Measurements from ENCODE around the gene PRR23E. TPM values are rescaled to one million over a fixed set of nuclear protein-coding genes. Genes with fewer than 3 reads are reported as not detected.

PRR23E gene
- total RNA-seq, 1 donor from 2014 or later: not detected

DNA sequence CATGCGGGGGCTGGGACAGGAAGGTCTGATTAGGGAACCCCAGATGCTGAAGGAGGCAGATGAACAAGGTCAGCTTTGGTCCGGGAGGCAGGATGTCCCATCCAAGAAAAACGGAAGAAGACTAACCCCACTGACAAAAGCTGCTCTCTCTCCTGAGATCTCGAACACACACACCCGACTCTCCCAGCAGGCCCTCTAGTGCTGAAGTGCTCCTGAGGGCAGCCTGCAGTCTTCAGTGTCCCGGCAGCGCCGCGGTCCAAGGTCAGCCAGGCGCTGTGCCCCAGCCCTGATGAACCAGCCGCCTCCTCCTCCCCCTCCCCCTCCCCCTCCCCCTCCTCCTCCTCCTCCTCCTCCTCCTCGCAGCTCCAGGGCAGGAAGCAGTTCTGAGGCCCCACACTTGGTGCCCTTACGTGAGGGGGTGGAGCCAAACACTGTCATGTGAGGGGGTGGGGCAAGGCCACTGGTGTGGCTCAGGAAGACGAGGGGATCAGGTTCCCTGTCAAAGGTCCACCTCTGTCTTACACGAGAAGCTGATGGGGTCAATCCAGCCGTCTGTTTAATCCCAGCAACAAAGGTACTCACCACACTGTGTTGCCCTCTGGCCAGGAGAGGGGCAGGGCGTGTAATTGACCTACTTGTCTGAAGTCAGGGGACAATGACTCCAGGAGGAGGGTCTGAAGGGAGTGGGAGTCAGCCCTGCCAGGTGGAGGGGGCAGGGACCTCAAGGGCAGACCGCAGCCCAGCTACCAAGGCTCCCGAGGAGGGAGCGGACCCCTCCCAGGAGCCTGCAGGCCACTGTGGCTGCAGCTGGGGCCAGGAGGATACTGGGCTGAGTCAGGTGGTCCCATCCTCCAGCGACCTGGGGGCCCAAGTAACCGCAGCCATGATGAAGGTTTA, 34.3 kb downstream of the PRR23E start:
- DNase-seq (ENCODE audit: low spot score): no peak

DNA sequence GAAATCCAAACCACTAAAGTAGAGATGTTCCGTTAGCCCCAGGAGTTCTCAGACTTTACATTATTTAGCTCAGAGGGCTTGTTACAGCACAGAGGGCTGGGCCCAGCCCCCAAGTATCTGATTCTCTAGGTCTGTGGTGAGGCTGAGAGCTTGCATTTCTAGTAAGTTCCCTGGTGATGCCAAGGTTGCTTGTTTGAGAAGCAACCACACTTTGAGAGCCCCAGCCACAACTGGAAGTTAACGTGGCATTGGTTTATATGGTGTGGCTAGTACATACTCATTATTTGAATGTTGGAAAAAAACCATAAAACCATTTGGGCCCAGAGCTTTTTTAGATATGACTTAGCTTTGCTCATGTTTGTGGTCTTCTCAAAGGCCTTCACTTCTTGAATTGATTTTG, 35.9 kb downstream of the PRR23E start:
- no peak for DNase-seq (ENCODE audit: low spot score)

DNA sequence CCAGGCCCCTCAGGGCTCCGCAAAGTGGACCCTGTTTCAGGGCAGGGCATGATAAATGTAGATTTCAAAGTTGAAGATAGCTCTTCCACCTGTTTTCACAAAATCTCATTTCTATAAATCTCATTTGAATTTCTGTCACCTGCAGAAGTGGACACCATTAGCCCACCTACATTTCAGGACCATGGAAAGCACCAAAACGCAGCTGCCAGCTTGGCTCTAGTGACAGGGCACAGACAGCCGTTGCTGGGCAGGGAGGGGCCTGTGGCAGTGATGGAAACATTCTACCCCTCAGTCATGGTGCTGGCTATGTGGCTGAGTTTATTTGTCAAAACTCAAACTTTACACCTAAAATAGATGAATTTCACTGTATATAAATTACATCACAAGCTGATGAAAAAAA, 40.4 kb downstream of the PRR23E start:
- no peak for DNase-seq (ENCODE audit: low spot score)

DNA sequence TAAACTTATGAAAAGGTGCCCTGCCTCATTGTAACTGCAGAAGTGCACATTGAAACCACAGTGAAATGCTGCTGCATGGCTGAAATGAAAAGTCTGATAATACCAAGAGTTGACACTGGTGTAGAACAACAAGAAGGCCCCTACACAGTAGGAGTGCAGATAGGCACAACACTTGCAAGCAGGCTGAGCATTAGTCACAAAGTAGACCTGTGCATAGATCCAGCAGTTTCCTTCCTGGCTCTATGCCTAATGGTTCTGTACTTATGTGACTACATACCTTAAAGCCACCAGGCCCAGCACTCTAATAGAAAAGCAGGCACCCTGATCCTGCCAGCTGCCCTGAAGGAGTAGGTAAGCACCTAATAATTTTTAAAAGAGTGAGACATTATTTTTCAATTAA, 41.8 kb downstream of the PRR23E start:
- no peak for DNase-seq (ENCODE audit: low spot score)

DNA sequence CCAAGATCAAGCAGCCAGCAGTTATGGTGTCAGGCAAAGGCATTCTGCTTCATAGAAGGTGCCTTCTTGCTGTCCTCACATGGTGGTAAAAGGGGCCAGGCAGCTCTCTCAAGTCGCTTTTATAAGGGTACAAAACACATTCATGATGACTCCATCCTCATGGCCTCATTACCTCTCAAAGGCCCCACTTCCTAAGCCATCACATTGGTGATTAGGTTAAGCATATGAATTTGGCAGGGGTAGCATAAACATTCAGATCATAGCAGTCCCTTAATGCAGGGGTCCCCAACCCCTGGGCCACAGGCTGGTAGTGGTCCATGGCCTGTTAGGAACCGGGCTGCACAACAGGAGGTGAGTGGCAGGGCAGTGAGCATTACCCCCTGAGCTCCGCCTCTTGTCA, 42.8 kb downstream of the PRR23E start:
- no peak for DNase-seq (ENCODE audit: low spot score)

DNA sequence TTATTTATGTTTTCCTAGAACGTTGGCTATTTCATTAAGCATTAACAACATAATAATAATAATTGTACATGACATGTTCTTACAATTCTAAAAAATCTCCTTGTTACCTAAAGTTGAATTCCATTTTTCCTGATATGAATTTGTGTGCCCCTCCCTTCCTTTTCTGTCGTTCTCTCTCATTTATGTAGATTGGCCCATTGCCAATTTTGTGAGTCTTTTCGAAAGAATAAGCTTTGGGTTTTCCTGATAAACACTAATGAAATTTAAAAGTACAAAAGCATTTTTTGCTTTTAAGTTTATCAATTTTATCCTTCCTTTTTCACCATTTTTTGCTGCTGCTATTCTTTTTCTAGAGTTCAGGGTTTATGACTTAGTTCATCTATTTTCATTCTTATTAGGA, 44.9 kb downstream of the PRR23E start:
- no peak for DNase-seq (ENCODE audit: low spot score)

DNA sequence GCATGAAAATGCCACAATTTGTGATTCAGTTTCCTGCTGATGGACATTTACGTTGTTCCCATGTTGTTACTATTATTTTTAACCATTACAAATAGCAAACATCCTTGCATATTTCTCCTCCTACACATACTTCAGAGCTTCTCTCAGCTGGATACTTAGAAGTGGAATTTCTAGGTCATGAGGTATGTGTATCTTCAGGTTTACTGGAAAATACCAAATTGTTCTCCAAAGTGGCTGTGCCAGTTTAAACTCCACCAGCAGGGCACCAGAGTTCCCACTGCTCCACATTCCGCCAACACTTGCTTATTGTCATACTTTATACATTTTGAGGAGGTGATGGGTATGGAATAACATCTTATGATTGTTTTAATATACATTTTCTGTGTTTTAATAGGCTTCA, 45.7 kb downstream of the PRR23E start:
- no peak for DNase-seq (ENCODE audit: low spot score)

DNA sequence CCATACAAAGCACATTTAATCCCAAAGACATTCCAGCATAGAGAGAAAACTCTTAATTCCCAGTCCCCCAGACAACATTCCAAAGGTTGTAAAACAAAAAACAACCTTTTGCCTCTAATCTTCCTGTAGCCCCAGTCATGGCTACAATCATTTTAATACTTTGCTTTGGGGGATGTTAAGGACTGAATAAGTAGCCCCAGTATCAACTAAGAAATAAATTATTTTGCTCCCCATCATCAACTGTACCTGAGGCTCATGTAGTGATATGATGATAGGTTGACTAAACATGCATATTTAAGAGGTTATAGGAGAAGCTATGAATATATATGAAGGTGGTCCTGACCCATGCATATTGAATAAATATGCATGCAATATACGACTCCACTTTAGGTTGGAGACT, 54.4 kb downstream of the PRR23E start:
- no peak for DNase-seq (ENCODE audit: low spot score)

Other genes with a start within 250 kb of the PRR23E start
- gene PLXNA1, start 210.0 kb upstream of the PRR23E start, total RNA-seq: 41.5 TPM
- not detected for gene PRR20G, start 94.9 kb downstream of the PRR23E start, total RNA-seq

Measured in mucosa of gallbladder (tissue), 1 donor.